GM19397 (cell line): Measurements from ENCODE around the gene PGLYRP2.
"Not testable (repeated sequence)": the region's sequence is repeated elsewhere in the genome, so short reads cannot be mapped to it uniquely, and the experiment has no call there.

Source experiments
- ATAC-seq: cut with Tn5 transposase; IDR thresholded peaks from one replicate; pipeline ENCODE4 v1.9.1; 2021; ENCODE audit warnings: mild to moderate bottlenecking, moderate library complexity; ENCODE audit not compliant: unreplicated experiment

PGLYRP2 gene

GRCh38 chr19:15479391-15480345 lies at the start of gene PGLYRP2:
PGLYRP2 (minus strand) TSS chr19:15479501; CDS start chr19:15479371, 130 bp downstream.
- no peak for ATAC-seq

GRCh38 chr19:15527705-15528104 lies 48.4 kb upstream of the PGLYRP2 start:
- ATAC-seq = no peak

- no peak for ATAC-seq
These were observed 47.1 kb upstream of the PGLYRP2 start for GRCh38 chr19:15526408-15526807.

GRCh38 chr19:15525291-15525690 lies 46.0 kb upstream of the PGLYRP2 start:
- no peak for ATAC-seq

GRCh38 chr19:15524781-15525180 lies 45.5 kb upstream of the PGLYRP2 start:
- ATAC-seq = no peak

GRCh38 chr19:15519433-15519976 lies 40.2 kb upstream of the PGLYRP2 start:
- no peak for ATAC-seq

- no peak for ATAC-seq
These were observed 38.5 kb upstream of the PGLYRP2 start for GRCh38 chr19:15517778-15518177.

- ATAC-seq = no peak
These were observed 37.1 kb upstream of the PGLYRP2 start for GRCh38 chr19:15516363-15516762.

GRCh38 chr19:15515227-15515625 lies 35.9 kb upstream of the PGLYRP2 start:
- not testable (repeated sequence) for ATAC-seq

- ATAC-seq = no peak
These were observed 32.5 kb upstream of the PGLYRP2 start for GRCh38 chr19:15511671-15512424.

GRCh38 chr19:15508035-15508710 lies 28.9 kb upstream of the PGLYRP2 start, which contains the start of gene CYP4F22:
CYP4F22 (plus strand) TSS chr19:15508525; CDS start chr19:15525337, 16,812 bp downstream.
- ATAC-seq = no peak

- ATAC-seq = no peak
These were observed 28.1 kb upstream of the PGLYRP2 start for GRCh38 chr19:15507068-15508034.

GRCh38 chr19:15506074-15506571 lies 26.8 kb upstream of the PGLYRP2 start:
- no peak for ATAC-seq

- no peak for ATAC-seq
These were observed 23.0 kb upstream of the PGLYRP2 start for GRCh38 chr19:15502264-15502663.

GRCh38 chr19:15501596-15501995 lies 22.3 kb upstream of the PGLYRP2 start:
- no peak for ATAC-seq

GRCh38 chr19:15498910-15499309 lies 19.6 kb upstream of the PGLYRP2 start:
- no peak for ATAC-seq

- no peak for ATAC-seq
These were observed 19.0 kb upstream of the PGLYRP2 start for GRCh38 chr19:15498156-15498858.

GRCh38 chr19:15495151-15495550 lies 15.8 kb upstream of the PGLYRP2 start:
- no peak for ATAC-seq
